PC-9 (cell line): Measurements from ENCODE around the gene FILIP1L. TPM values are rescaled to one million over a fixed set of nuclear protein-coding genes. Genes with fewer than 3 reads are reported as not detected.

Experiments used
- BruUV-seq: library from RNA; stranded (reverse); fragments of 400-500 nt; replicated peaks from 2 replicates; lab custom pipeline; 2021; lab: Mats Ljungman, UMichigan
- CTCF ChIA-PET: fragments of 300-600 bp; sonication (Branson Sonifier 250); formaldehyde crosslinking; loops from one replicate; lab custom pipeline; 2022; ENCODE audit warnings: antibody characterized with exemption; lab: Charles Lee
- POLR2A ChIA-PET: fragments of 300-600 bp; sonication (Branson Sonifier 250); formaldehyde crosslinking; loops from one replicate; lab custom pipeline; 2022; ENCODE audit warnings: antibody characterized with exemption; ENCODE audit not compliant: unreplicated experiment; lab: Charles Lee
- DNase-seq, 2 experiments: peaks; one replicate each; pipeline versions ENCODE4 v3.0.0 to v3.0.0-alpha.2; 2015 to 2022; ENCODE audit warnings: mixed read lengths in 1 of 2
- H2AFZ ChIP-seq: fragments of 200-600 bp; sonication (generic); 2 replicates; pipeline ENCODE4 v1.8.1; 2017; ENCODE audit warnings: antibody characterized with exemption
- H3F3A ChIP-seq: fragments of 200-600 bp; sonication (generic); 2 replicates; pipeline ENCODE4 v1.8.1; 2017; ENCODE audit warnings: antibody characterized with exemption, mild to moderate bottlenecking, low read depth; ENCODE audit not compliant: insufficient read depth
- H3K27ac ChIP-seq: fragments of 200-600 bp; sonication (generic); 2 replicates; pipeline ENCODE4 v1.6.1; 2016; ENCODE audit warnings: mixed run types
- H3K27me3 ChIP-seq: fragments of 200-600 bp; sonication (generic); 2 replicates; pipeline ENCODE4 v1.6.1; 2016; ENCODE audit warnings: low read depth, mixed run types; ENCODE audit not compliant: insufficient read depth
- H3K36me3 ChIP-seq: fragments of 200-600 bp; sonication (generic); 2 replicates; pipeline ENCODE4 v1.6.1; 2016; ENCODE audit warnings: low read depth, mixed run types
- H3K4me1 ChIP-seq: fragments of 200-600 bp; sonication (generic); replicated peaks from 2 replicates; pipeline ENCODE4 v1.6.1; 2016; ENCODE audit warnings: mixed run types; ENCODE audit not compliant: insufficient read depth
- H3K4me2 ChIP-seq: fragments of 200-600 bp; sonication (generic); 2 replicates; pipeline ENCODE4 v1.6.1; 2017; ENCODE audit warnings: mixed run types
- H3K4me3 ChIP-seq: fragments of 200-600 bp; sonication (generic); 2 replicates; pipeline ENCODE4 v1.6.1; 2016; ENCODE audit warnings: mixed run types
- H3K79me2 ChIP-seq: fragments of 200-600 bp; sonication (generic); 2 replicates; pipeline ENCODE4 v1.6.1; 2017; ENCODE audit warnings: low read depth, mixed run types
- H3K9me2 ChIP-seq: fragments of 200-600 bp; sonication (generic); 2 replicates; pipeline ENCODE4 v1.8.1; 2017; ENCODE audit warnings: mild to moderate bottlenecking; ENCODE audit not compliant: insufficient read depth
- H3K9me3 ChIP-seq: fragments of 200-600 bp; sonication (generic); 2 replicates; pipeline ENCODE4 v1.8.1; 2016; ENCODE audit warnings: low read depth; ENCODE audit not compliant: insufficient read depth
- H4K20me1 ChIP-seq: fragments of 200-600 bp; sonication (generic); 2 replicates; pipeline ENCODE4 v1.8.1; 2017; ENCODE audit not compliant: insufficient read depth
- EZH2 ChIP-seq: fragments of 200-600 bp; sonication (generic); IDR thresholded peaks from 2 replicates; pipeline ENCODE4 v1.8.0; 2017; ENCODE audit warnings: antibody characterized with exemption, low read depth
- intact Hi-C: fragments of 100-400 bp; cut with micrococcal nuclease; formaldehyde crosslinking; loops from one replicate; pipeline ENCODE4 v1.10.0; 2022; ENCODE audit not compliant: unreplicated experiment
- total RNA-seq: library from RNA; stranded (reverse); gene quantifications from 2 replicates; pipeline ENCODE4 v1.2.3, GENCODE V29; 2021
- TF ChIP-seq, protein P1 (sequence below): fragments of 200-600 bp; sonication (generic); conservative IDR thresholded peaks from 2 replicates; pipeline ENCODE4 v1.6.1; 2017; ENCODE audit warnings: mixed run types, antibody characterized with exemption, mild to moderate bottlenecking, moderate library complexity

FILIP1L gene
- total RNA-seq, 1 experiment from 2014 or later, result 16.8 TPM

DNA sequence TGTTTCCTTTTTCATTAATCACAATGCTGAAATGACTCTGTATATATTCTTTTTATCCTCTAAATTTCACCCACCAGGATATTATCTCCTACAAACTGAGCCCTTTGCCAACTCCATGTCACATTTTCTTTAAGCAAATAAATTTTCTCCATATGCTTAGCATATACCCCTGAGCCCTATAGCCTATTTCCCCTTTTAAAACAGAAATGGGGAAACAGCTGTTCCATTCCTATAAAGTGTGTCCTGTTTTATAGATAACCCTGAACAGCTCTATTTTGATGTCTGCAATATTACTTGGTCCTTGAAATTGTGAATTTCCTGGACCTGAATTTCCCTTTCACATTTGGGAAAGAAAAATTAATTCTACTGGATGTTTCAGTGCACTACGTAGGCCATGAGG, 15.6 kb upstream of the FILIP1L start:
- no TSS peak for BruUV-seq
- H3K36me3 ChIP-seq, result no peaks in the 10 kb centered on the region
- H3K4me2 ChIP-seq, result no peak overlapping the region
- H3K4me3 ChIP-seq, result no peak overlapping the region
- no peak for TF ChIP-seq EZH2
- ChIA-PET POLR2A (no interaction called here), CTCF (interaction anchor here (0.5 kb wide), 1 partner anchor 26 kb away, joined by 3 read pairs; no protein-coding TSS in a partner anchor)
- H3K4me1 ChIP-seq, result peaks cover 13% of the 10 kb centered on the region
- H3K27me3 ChIP-seq, result no peaks in the 10 kb centered on the region
- peaks cover 7% of the 10 kb centered on the region; the same call in 1 of the 2 replicates for H3F3A ChIP-seq
- H3K27ac ChIP-seq, result no peak overlapping the region
- no peak for DNase-seq
- H3K9me2 ChIP-seq, result no peaks in the 10 kb centered on the region
- intact Hi-C loops, result no loop called here
- no peaks in the 10 kb centered on the region for H3K9me3 ChIP-seq
- H4K20me1 ChIP-seq, result no peaks in the 10 kb centered on the region
- H3K79me2 ChIP-seq, result no peaks in the 10 kb centered on the region
- H2AFZ ChIP-seq, result no peak overlapping the region

DNA sequence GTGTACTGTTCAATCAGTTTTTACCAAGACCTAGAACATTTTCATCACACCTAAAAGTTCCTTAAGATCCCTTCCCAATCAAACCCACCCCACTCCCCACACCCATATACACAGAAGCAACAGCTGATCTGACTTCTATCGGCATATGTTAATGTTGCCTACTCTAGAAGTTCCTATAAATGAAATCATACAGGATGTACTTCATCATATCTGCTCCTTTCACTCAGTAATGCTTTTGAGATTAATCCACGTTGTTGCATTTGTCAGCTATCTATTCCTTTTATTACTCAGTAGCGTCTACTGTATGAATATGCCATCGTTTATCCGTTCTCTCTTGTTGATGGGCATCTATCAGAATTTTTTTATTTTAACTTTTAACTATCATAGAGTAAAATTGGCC, 14.3 kb upstream of the FILIP1L start:
- Histone ChIP-seq H3K9me3 (no peaks in the 10 kb centered on the region), H3K27me3 (no peaks in the 10 kb centered on the region), H3K36me3 (no peaks in the 10 kb centered on the region), H3K27ac (no peak overlapping the region), H2AFZ (no peak overlapping the region), H4K20me1 (no peaks in the 10 kb centered on the region), H3F3A (peaks cover 7% of the 10 kb centered on the region; the same call in 1 of the 2 replicates), H3K4me2 (no peak overlapping the region), H3K4me1 (peaks cover 14% of the 10 kb centered on the region), H3K79me2 (no peaks in the 10 kb centered on the region), H3K4me3 (no peak overlapping the region), H3K9me2 (no peaks in the 10 kb centered on the region)
- no peak for TF ChIP-seq EZH2
- TF ChIP-seq, protein P1, sequence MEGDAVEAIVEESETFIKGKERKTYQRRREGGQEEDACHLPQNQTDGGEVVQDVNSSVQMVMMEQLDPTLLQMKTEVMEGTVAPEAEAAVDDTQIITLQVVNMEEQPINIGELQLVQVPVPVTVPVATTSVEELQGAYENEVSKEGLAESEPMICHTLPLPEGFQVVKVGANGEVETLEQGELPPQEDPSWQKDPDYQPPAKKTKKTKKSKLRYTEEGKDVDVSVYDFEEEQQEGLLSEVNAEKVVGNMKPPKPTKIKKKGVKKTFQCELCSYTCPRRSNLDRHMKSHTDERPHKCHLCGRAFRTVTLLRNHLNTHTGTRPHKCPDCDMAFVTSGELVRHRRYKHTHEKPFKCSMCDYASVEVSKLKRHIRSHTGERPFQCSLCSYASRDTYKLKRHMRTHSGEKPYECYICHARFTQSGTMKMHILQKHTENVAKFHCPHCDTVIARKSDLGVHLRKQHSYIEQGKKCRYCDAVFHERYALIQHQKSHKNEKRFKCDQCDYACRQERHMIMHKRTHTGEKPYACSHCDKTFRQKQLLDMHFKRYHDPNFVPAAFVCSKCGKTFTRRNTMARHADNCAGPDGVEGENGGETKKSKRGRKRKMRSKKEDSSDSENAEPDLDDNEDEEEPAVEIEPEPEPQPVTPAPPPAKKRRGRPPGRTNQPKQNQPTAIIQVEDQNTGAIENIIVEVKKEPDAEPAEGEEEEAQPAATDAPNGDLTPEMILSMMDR, result no peak
- intact Hi-C loops, result no loop called here
- ChIA-PET CTCF (no interaction called here), POLR2A (no interaction called here)
- no TSS peak for BruUV-seq
- DNase-seq, result no peak

DNA sequence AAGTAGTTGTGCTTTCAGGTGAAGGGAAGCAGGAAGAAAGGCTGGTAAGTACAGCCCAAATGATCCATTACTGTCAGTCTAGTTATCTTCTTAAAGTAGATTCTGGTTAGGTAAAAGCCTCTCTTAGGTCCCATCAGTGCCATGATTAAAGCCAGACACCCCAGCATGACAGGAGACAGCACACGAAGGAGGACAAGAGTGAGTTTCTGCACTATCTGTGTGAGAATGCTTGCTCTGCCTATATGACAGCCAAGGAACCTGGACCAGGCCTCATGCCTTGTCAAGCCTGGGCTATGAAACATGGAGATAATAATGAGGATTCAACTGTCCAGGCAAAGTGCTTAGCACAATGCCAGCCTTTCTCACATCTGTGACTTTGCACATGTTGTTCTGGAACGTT, 13.5 kb upstream of the FILIP1L start:
- Histone ChIP-seq H3K79me2 (no peaks in the 10 kb centered on the region), H3K27ac (no peak overlapping the region), H4K20me1 (no peaks in the 10 kb centered on the region), H3K4me1 (peaks cover 14% of the 10 kb centered on the region), H3K9me3 (no peaks in the 10 kb centered on the region), H3K9me2 (no peaks in the 10 kb centered on the region), H3K36me3 (no peaks in the 10 kb centered on the region), H3K4me3 (no peak overlapping the region), H3K27me3 (no peaks in the 10 kb centered on the region), H3F3A (peaks cover 7% of the 10 kb centered on the region; the same call in 1 of the 2 replicates), H2AFZ (no peak overlapping the region), H3K4me2 (no peak overlapping the region)
- DNase-seq, result no peak
- intact Hi-C loops, result no loop called here
- ChIA-PET POLR2A (no interaction called here), CTCF (no interaction called here)
- no TSS peak for BruUV-seq
- no peak for TF ChIP-seq EZH2
- TF ChIP-seq, protein P1, result no peak
